ENCODE measurements around the gene EMCN.
A peak's percentile ranks its signal among the peaks of the same experiment; 100 is the strongest.
"Not testable (repeated sequence)": the region's sequence is repeated elsewhere in the genome, so short reads cannot be mapped to it uniquely, and the experiment has no call there.

EMCN gene, protein sequence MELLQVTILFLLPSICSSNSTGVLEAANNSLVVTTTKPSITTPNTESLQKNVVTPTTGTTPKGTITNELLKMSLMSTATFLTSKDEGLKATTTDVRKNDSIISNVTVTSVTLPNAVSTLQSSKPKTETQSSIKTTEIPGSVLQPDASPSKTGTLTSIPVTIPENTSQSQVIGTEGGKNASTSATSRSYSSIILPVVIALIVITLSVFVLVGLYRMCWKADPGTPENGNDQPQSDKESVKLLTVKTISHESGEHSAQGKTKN

DNA sequence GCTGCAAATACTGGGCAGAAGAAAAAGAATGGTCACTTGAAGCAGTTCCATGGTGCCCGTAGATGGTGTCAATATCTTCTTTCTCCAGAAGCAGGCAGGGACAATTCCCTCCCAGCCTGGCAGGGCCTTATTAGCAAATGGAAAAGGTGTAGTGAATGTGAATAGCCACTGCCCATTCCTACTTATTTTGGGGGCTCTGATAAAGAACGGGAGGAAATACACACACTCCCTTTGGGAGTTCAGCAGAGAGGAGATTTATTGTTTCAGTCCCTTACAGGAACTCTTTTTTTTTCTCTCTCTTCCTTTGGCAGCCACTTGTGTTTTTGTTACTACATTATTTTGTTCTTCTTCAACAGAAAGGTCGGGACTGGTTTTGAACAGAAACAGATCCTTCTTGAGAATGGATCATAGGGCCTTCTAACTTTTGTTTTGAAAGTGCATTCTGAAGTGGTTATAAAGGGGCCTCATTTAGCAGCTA is at the start of gene EMCN:
TSS of gene EMCN (minus strand) at position 159 of the 478 bp plus-strand sequence. CDS start at position 51, 108 bp downstream.
- DNase-seq (ENCODE audit: low read depth) = peak; percentile 14

DNA sequence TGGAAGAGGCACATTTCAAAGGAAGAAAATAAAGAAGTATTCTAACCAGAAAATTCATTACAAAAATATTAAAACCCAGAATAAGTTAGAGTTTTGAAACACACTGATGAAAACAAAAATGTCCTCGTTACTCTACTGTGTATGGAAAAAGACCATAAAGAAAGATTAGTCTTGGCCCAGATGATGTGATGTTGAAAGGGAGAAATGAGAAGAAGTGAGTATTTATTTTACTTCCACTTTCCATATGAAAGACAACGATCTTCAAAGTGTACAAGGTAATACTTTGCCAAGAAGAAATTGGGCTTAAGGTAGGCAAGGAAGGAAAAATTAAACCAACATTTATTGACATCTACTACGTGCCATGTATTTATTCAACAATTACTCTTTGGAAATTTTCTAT is 48.6 kb upstream of the EMCN start:
- DNase-seq (ENCODE audit: low read depth) = no peak

DNA sequence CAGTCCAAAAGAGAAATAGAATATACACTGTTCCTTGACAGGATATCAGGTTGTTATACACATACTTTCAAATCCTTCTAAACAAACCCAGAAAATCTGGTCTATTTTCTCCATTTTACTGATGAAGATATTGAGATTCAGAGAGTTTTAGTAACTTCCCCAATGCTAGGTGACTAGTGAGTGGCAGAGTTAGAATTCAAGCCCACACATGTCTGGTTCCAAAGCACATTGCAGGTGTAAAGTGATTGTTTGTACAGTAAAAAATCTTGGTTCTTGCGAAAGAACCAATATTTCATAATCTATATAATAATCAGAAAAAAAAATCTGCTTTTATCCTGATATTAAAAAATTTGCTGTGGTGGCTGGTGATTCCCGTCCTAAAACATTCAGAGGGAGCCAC is 39.5 kb upstream of the EMCN start:
- DNase-seq (ENCODE audit: low read depth) = no peak

DNA sequence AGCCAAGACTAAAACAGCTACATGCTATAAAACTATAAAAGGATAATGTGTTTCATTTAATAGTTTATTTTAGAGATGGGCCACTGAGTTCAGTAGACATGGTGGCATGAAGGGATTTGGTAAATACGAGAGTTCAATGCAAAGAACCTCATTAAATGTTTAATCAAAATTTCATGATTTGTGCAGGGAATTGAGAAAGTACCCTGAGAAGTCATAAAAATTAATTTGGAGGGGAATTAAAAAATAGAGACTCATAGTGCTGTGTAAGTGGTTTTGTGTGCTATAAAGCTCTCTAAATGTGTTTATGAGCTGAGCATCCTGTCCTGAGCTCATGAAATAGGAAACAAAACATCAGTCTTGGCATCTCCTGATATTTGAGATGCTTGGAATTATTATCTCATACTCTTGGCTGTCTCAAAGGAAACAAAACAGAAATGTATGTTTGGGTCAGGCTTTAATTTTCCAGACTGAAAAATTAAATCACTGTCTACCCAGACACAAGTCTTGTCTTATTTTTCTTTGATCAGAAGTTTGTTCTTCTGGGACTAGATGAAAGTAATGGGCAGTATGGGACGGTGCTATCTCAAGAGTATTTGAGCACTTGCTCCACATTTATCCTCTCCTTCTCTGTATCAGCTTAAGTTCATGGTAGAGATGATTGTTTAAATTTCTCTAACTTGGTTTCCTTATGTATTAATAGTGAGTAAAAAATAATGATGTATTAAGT is 38.0 kb upstream of the EMCN start:
- no peak for DNase-seq (ENCODE audit: low read depth)

DNA sequence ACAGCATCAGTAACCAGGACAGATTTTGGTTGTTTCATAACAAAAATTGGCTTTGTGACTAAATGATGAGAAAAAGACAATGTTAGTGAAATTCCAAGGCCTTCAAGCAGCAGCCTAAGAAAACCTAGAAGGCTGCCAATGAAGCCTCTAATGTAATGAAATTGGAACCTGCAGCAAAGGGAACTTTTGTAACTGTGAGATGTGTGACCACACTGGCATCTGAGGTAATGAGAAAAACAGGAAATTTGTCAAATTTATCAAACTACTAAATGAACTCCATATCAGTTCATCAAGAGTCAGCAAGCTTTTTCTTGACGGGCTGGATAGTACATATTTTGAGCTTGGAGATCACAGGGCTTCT is 30.4 kb upstream of the EMCN start:
- no peak for DNase-seq (ENCODE audit: low read depth)

DNA sequence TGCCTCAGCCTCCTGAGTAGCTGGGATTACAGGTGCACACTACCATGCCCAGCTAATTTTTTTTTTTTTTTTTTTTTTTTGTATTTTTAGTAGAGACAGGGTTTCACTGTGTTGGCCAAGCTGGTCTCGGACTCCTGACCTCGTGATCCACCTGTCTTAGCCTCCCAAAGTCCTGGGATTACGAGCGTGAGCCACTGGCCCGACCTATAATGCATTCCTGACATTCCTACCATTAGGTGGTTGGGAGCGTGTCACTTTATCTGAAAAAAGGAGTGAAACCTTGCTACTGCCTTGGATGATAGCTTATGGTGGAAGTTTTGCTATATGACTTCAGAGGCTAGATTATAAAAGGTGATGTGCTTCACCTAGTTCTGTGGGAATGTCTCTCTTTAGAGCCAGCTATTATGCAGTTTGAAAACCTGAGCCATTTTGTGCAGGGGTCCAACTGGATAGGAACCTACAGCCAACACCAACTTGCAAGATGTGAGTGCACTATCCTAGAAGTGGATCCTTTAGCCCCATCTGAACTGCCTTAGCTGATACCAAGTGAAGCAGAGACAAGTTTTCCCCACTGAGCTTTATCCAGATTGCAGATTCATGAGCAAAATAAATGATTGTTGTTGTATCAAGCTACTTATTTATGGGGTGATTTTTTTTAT is 29.8 kb upstream of the EMCN start:
- no peak for DNase-seq (ENCODE audit: low read depth)

DNA sequence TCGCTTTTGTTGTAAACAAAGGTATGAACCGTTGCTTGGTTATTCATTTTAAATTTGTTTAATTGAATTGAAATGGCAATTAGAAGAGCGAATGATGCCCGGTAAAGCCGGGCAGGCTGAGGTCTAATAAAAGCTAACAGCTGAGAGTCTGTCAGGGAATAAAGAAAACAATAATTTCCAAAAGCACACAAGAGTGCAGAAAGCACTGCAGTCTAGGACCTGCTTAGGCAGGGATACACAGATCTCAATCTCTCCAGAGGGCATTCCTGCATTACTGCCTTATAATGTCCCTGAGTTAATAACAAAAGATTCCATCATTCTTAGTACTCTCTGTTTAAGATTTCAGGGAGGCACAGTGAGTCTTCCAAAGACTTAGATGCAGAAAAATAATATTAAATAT is 27.6 kb upstream of the EMCN start:
- no peak for DNase-seq (ENCODE audit: low read depth)

DNA sequence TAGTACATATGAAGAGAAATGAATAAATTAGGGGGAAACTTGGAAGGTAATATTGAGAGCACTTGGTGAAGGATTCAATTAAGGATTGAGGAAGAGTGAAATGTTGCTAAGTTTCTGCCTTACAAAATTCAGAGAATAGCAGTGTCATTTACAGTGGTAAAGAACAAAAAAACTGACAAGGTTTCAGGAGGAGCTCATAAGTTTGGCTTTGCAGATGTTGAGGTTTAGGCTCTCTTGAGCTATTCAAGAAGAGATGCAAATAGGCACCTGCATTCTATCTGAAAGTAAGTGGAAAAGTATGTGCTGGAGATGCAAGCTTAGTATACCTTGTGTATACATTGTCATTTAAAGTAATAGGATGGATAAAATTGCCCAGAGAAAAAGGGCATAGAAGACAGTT is 22.3 kb upstream of the EMCN start:
- no peak for DNase-seq (ENCODE audit: low read depth)

DNA sequence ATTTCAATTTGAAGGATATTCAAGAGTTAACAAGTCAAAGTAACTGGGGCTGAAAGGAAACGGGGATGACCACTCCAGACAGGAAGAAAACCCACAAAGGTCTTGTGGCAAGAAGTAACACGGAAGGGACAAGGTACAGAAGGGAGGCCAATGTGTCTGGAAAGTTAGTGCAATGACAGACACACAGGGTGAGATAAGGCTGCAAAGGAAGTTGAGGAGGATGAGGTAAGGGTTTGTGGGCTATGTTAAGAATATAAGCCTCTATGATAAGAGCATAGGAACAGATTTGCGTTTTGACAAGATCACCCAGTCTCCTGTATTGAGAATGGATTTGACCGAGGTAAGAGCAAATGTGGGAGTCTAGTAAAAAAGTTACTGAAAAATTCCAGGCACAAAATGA is 21.9 kb upstream of the EMCN start:
- DNase-seq (ENCODE audit: low read depth) = no peak

DNA sequence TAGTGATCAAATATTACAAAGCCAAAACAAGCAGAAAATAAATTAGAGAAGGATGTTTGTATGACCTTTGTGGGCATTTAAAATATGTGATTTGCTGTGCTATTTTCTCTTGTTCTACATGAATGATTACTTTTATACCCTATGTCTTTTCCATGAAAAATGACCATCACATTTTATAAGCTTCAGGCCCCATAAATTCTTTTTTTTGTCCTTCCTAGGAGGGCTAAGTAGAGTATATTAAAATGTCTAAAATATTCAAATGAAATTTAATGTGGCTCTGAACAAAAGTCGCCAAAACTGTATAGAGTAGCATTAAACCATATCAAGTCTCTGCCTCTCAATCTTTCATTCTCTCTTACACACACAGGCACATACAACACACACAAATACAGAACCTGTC is 15.9 kb upstream of the EMCN start:
- no peak for DNase-seq (ENCODE audit: low read depth)

DNA sequence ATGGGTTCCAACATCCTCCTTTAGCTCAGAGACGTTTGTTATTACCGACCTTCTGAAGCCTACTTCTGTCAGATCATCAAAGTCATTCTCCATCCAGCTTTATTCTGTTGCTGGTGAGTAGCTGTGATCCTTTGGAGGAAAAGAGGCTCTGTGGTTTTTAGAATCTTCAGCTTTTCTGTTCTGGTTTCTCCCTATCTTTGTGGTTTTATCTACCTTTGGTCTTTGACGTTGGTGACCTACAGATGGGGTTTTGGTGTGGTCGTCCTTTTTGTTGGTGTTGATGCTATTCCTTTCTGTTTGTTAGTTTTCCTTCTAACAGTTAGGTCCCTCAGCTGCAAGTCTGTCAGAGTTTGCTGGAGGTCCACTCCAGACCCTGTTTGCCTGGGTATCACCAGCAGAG is 12.3 kb upstream of the EMCN start:
- DNase-seq (ENCODE audit: low read depth) = not testable (repeated sequence)

DNA sequence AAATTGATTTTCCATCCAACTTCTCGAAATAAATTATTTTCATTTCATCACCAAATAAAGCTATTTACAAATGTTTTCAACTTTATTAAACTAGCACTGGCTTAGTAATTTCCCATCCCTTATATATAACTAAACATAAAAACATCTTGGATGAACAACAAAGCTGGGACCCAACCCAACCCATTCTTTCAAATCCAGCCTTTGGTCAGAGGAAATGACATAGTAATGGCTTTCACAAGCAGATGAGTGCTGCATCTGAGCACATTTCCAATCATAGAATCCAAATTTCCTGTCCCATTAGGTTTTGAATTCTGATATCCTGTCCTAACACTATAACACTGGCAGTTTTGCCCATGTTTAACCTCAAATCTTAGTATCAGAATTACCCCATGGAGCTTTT is 7.9 kb upstream of the EMCN start:
- DNase-seq (ENCODE audit: low read depth) = no peak

DNA sequence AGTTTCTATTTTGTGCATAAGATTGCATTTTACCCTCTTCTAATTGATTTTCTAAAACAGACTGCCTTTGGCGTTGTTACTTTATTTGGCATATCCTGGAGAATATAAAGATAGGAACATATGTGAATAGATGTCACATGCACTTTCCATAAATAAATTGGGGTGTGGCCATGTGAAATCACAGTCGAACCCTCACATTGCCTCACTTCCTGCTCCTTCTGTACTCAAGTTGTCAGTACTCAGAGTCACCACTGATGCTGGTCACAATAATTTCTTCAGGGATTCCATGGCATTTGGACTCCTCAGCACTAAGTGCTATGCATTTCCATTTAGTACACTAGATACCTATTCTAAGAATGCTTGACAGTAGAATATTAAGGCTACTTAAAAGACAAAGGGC is 1.4 kb upstream of the EMCN start:
- DNase-seq (ENCODE audit: low read depth) = no peak

DNA sequence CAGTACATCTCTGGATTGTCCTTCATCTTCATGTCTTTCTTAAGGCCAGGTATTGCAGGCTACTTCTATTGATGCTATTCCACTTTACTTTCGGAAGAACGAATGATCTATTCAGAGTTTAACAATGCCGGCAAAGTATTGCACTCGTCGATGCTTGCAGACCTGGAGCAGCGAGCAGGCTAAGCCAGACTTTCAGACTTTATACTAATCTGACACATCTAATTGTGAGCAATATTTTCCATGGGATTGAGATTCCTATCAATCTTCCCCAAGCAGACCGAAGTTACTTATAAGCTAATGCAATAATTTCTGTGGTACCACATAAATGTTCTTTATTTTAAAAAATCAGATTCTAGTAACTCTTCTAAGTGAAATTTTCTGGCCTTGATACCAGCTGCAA is 1.6 kb downstream of the EMCN start:
- DNase-seq (ENCODE audit: low read depth) = no peak

DNA sequence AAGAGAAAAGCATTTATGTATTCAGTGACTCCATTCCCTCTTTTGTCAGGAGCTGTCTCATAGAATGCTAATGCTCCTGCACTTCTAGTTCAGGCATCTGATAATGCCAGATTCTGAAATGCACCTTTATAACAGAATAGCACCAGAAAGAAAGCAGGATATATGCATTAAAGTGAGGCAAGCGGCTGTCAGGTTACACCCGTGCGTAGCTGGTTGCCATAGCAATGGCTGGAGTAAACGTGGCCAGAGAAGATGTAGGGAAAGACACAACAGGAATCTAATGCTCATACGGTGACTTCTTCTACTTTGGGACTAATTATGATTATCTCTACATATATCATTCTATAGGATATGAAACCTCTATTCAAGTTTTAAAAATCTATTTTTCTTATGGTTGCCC is 5.9 kb downstream of the EMCN start:
- DNase-seq (ENCODE audit: low read depth) = no peak

DNA sequence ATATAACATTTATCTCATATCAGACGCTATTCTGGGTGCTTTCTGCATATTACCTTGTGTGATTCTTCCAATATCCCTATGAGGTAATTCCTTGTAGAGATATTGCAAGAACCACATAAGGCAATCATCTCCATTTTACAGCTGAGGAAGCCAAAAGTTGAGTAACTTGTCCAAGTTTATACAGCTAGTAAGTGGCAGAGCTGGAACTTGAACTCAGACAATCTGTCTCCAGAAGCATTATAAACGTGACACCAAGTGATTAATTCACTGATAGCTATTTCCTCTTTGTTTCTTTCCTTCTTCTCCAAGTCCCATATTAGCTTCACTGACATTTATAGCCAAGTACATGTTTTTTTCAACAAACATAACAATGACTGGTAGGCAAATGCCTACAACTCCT is 7.3 kb downstream of the EMCN start:
- DNase-seq (ENCODE audit: low read depth) = no peak

DNA sequence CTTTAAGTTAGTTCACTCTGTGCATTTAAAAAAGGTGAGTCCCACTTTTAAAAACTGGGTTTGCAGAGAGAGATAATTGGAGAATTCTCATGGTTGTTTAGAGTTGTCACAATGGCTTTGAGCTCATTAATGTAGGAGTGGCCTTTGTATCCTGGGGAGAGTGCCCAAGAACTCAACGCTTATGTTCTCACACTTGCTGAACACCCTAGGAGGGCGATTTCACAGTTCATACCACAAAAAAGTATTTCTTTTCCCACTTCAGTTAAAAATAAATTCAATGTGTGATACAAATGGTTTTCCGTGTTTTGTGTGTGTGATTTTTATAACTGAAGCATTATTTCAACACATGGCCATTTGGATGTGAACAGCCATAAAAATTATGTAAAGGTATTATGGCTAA is 8.4 kb downstream of the EMCN start:
- DNase-seq (ENCODE audit: low read depth) = no peak

DNA sequence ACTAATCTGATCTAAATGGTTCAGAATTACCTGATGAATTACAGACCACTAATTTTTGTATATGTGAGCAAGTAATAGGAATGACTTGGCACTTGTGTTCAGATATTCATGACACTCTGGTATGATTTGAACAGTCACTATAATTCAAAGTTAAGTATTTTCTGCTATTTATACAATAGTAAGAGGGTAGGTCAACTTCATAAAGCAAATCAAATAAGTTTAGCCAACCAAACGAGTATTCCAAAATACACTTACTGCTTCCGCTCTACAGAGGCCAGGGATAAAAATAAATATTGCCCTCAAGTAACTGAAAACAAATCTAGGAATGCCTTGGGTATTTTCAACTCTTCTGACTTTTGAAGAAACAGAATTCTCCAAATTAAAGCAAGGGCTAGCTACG is 9.1 kb downstream of the EMCN start:
- no peak for DNase-seq (ENCODE audit: low read depth)

DNA sequence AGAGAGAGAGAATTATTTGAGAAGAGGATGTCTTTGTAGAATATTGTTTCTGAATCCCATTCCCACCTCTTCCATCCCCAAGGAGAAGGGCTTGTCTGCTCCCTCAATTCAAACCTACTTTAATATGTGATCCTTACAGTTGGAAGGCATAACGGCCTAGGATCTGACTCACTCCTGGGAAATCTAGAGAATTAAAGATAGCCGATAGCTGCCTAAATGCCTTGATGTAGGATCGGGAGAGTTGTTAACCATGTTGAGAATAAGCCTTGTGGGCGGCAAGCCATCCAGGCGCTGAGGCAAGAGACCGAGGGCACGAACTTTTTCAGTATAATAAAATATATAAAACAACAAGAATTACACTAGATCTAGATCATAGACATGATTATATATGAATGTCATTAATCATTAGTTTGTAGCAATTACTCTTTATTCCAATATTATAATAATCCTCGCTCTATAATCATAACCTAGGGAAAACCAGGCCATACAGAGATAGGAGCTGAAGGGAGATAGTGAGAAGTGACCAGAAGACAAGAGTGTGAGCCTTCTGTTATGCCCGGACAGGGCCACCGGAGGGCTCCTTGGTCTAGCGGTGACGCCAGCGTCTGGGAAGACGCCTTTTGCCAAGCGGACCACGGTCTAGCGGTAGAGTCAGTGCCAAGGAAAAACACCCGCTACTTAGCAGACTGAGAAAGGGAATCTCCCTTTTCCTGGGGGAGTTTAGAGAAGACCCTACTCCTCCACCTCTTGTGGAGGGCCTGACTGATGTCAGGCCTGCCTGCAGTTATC is 13.5 kb downstream of the EMCN start:
- no peak for DNase-seq (ENCODE audit: low read depth)

DNA sequence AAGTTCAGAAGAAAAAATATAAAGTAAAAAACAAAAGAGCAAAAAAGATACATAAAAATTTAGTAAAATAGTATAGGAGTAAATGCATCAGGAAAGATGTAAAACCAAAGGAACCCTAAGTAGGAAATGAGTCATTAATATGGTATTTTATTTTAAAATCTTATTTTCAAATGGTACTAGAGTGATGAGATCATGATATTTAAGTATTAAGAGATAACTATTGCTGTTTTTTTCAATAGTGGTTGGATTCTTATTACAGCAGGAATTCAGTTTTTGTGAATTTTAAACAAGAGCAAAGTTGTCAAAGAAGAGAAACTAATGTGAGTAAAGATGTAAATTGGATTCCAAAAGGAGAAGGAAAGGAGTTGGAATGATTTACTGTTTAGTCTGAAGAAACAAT is 20.0 kb downstream of the EMCN start:
- no peak for DNase-seq (ENCODE audit: low read depth)

DNA sequence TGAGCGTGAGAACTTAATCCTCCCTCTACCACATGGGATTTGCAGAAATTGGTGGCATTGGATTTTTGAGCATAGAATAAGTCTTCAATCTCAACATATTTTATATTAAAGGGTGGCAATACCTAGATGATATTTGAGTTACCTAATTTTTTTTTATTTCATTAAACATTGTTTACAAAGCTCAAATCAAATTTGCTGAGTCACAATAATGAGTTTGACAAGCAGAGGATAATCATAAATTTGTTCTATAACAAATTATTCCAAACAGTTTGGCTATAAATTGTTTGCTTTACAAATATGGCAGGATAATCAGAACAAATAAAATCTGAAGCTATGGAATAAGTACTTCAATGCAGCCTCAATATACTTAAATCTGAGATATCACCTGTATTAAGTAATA is 22.7 kb downstream of the EMCN start:
- DNase-seq (ENCODE audit: low read depth) = no peak

DNA sequence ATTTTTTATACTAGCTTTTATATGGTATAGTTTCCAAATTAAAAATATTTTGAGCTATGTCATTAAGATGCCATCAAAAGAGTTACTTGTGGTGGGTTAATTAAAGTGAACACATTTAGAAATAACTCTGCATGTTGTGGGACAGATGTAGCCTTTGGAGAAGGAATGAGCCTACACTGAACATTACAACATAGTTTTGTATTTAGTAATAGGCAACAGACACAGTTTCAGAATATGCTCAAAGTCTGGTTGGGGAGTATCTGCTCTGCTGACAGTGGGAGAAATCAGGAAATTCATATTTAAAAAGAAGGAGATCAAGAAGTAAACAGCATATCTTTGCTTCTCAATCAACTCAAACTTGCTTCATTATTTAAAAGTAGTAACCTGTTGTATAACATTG is 23.7 kb downstream of the EMCN start:
- no peak for DNase-seq (ENCODE audit: low read depth)

DNA sequence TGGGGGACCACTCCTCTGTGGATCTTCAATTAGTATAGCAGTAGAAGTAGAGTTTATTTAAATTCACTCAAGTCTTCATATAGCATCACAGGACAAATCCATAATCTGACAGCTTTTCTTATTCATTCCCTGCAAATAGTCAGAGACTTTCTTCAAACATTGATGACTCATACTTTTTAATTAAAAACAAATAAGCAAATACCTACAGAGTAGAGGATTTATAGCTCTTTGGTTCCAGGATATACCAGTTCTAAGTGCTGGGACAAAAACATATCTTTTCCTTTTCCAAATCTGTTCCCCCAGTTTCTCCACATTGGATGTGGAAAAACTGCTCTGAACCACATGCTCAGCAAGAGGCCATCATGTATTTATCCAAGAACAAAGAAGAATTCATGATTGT is 24.1 kb downstream of the EMCN start:
- DNase-seq (ENCODE audit: low read depth) = no peak
